Sigmoid colon (tissue), 7 donors: ENCODE measurements around the gene DUSP7. TPM values are rescaled to one million over a fixed set of nuclear protein-coding genes. Genes with fewer than 3 reads are reported as not detected.

Experiments
- DNase-seq: peaks from one replicate; pipeline ENCODE4 v3.0.0-alpha.2; 2019
- H3K27ac ChIP-seq, 4 donors: fragments of 200-600 bp; sonication (generic); one replicate each; pipeline ENCODE4 v1.5.1; 2016 to 2019; ENCODE audit warnings: mild to moderate bottlenecking in 1 of 4
- H3K27me3 ChIP-seq, 3 donors: fragments of 200-600 bp; sonication (generic); one replicate each; pipeline ENCODE4 v1.5.1; 2019; ENCODE audit warnings: mild to moderate bottlenecking in 1 of 3
- H3K36me3 ChIP-seq, 4 donors: fragments of 200-600 bp; sonication (generic); one replicate each; pipeline ENCODE4 v1.5.1; 2016 to 2019
- H3K4me1 ChIP-seq, 4 donors: fragments of 200-600 bp; sonication (generic); one replicate each; pipeline ENCODE4 v1.5.1; 2017 to 2019
- H3K4me3 ChIP-seq, 4 donors: fragments of 200-600 bp; sonication (generic); one replicate each; pipeline ENCODE4 v1.5.1; 2017 to 2019; ENCODE audit warnings: mild to moderate bottlenecking in 2 of 4, moderate library complexity in 1 of 4
- H3K9me3 ChIP-seq, 4 donors: fragments of 200-600 bp in 3 of 4; sonication (generic) in 3 of 4; one replicate each; pipeline versions ENCODE4 v1.5.1 to v1.6.1; 2013 to 2019
- EP300 ChIP-seq, 4 donors: sonication (generic); formaldehyde crosslinking; IDR thresholded peaks; one replicate each; pipeline ENCODE4 v1.6.1; 2017; ENCODE audit warnings: antibody characterized with exemption in 4 of 4
- POLR2A ChIP-seq, 2 donors: fragments of 450-650 bp; IDR thresholded peaks; one replicate each; pipeline ENCODE4 v1.6.1; 2016; ENCODE audit warnings: antibody characterized with exemption in 2 of 2, mild to moderate bottlenecking in 2 of 2, moderate library complexity in 2 of 2
- POLR2AphosphoS5 ChIP-seq, 4 donors: sonication (generic); formaldehyde crosslinking; IDR thresholded peaks; one replicate each; pipeline ENCODE4 v1.6.1; 2017; ENCODE audit warnings: antibody characterized with exemption in 4 of 4
- WGBS, 2 donors: extraction: QIAGEN DNeasy Blood & Tissue Kit; methylation state at CpG; one replicate each; pipeline ENCODE4 v1.1.7; 2013; 5-methylcytosine and 5-hydroxymethylcytosine counted together
- intact Hi-C: fragments of 100-400 bp; cut with DNase I; formaldehyde crosslinking; loops from one replicate; pipeline ENCODE4 v1.15.1; 2023
- polyA plus RNA-seq, 3 donors: library from polyadenylated mRNA; stranded (reverse); fragments of 200-250 nt; gene quantifications; one replicate each; pipeline ENCODE4 v1.2.3, GENCODE V29; 2013
- total RNA-seq, 4 donors: library from RNA; depleted of rRNA; stranded (reverse); fragments of >200 nt; gene quantifications; one replicate each; pipeline ENCODE4 v1.1.0, GENCODE V29; 2016
- TF ChIP-seq, protein P1 (sequence below), 4 experiments: fragments of 450-650 bp in 3 of 4; fragments of 200-600 bp in 1 of 4; IDR thresholded peaks; one replicate each; pipeline ENCODE4 v1.5.1; 2016 to 2019; ENCODE audit warnings: antibody characterized with exemption in 4 of 4, mild to moderate bottlenecking in 3 of 4, moderate library complexity in 2 of 4
- donor health status: healthy with polysubstance abuse.
- donor health status: Bipolar disorder and iron deficiency.
- donor health status: healthy.

DUSP7 gene, protein sequence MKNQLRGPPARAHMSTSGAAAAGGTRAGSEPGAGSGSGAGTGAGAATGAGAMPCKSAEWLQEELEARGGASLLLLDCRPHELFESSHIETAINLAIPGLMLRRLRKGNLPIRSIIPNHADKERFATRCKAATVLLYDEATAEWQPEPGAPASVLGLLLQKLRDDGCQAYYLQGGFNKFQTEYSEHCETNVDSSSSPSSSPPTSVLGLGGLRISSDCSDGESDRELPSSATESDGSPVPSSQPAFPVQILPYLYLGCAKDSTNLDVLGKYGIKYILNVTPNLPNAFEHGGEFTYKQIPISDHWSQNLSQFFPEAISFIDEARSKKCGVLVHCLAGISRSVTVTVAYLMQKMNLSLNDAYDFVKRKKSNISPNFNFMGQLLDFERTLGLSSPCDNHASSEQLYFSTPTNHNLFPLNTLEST
- total RNA-seq (1 to 10 TPM; 6.3 to 7.5 (median 7.0) TPM), polyA plus RNA-seq (1 to 10 TPM; 3.0 to 7.6 (median 4.2) TPM)

DNA sequence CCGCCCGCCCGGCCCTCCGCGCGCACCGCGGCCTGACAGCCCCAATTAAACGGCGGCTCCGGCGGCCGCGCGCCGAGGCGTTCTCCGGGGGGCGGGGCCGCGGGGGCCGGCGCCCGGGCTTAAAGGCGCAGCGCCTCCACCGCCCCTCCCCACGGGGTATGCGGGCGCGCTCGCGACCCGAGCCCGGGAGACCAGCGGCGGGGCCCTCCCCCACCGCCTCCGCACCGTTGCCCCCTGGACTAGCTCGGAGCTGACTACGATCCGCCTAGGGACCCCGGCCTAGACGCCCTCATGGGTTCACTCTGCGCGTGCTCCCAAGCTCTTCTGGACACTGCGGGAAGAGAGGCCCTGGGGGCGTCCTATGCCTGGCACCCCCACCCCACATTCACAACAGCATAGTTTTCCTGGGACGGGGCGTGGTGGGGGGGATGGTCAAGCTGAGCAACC, at the start of gene DUSP7:
DUSP7 (minus strand) TSS at position 51 of the 447 bp plus-strand sequence. CDS start 205 bp downstream, outside the sequence.
- 1% methylated on average over 51 of the region's 51 CpGs for WGBS, 2 donors
- intact Hi-C loops, result loop anchor here (2.0 to 5.0 kb wide), 3 partner anchors 56 to 141 kb away; partner anchors contain the start of genes ALAS1 and PARP3

DNA sequence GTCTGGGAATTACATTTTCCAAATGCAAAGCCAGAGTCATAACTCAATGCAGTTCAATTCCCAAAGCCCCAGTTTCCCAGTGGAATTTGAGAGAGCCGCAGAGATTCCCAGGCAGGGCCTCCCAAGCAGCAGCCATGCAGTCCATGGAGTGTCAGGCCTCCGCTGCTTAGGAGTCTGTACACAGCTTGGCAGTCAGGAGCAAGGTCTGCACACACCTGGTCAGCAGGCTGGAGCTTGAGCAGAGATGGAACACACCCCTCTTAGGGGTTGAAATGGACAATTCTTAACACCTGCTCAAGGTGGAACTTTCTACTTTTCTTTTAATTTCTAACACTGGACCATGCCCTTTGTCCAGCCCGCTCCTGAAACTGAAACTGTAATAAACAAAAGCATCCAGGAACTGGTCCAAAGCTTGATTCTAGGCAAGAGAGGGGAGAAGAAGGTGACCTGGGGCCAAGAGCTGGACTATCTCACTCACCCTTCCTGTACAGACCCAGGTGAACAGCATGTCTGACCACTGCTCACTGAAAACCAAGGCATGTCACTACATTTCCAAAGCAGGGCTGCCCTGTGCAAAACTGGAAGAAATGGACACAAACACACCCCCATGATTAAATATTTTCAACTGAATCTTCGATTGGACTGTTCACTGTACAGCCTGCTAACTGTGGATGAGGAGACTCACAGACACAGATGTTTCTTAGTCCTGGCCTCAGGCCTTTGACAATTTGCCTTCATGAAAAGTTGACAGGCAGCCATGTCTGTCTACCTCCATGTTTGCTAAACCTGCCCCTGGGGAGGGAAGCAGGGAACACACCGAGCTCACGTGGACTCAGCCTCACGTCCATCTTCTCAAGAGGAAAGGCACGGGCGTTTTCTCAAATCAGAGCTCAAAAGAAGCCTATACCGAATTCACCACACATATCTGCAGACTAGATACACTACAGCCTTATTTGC, 48.6 kb upstream of the DUSP7 start:
- DNase-seq, result peak; percentile 27
- TF ChIP-seq POLR2AphosphoS5 (IDR thresholded peaks at IDR 0.05), result no peak
- TF ChIP-seq, protein P1, sequence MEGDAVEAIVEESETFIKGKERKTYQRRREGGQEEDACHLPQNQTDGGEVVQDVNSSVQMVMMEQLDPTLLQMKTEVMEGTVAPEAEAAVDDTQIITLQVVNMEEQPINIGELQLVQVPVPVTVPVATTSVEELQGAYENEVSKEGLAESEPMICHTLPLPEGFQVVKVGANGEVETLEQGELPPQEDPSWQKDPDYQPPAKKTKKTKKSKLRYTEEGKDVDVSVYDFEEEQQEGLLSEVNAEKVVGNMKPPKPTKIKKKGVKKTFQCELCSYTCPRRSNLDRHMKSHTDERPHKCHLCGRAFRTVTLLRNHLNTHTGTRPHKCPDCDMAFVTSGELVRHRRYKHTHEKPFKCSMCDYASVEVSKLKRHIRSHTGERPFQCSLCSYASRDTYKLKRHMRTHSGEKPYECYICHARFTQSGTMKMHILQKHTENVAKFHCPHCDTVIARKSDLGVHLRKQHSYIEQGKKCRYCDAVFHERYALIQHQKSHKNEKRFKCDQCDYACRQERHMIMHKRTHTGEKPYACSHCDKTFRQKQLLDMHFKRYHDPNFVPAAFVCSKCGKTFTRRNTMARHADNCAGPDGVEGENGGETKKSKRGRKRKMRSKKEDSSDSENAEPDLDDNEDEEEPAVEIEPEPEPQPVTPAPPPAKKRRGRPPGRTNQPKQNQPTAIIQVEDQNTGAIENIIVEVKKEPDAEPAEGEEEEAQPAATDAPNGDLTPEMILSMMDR (IDR thresholded peaks at IDR 0.05), result no peak
- TF ChIP-seq EP300 (IDR thresholded peaks at IDR 0.05), result no peak
- no peak for TF ChIP-seq POLR2A (IDR thresholded peaks at IDR 0.05)
- Histone ChIP-seq H3K27ac (no peak overlapping the region), H3K4me3 (no peak overlapping the region), H3K36me3 (no peaks in the 10 kb centered on the region), H3K9me3 (peaks cover 0 to 7% (median 0%) of the 10 kb centered on the region in 4 donors), H3K4me1 (peaks cover 0 to 5% (median 4%) of the 10 kb centered on the region in 4 donors), H3K27me3 (no peaks in the 10 kb centered on the region)
- intact Hi-C loops, result no loop called here
- WGBS, 2 donors, result 92 to 94% methylated on average over 10 of the region's 10 CpGs

More for the DNA sequence above, at the start of gene DUSP7:
- H3K27ac ChIP-seq, result peak within 1 kb of the TSS; percentile 88 to 94 (median 91)
- H3K4me1 ChIP-seq, result peaks cover 0 to 51% (median 47%) of the 10 kb centered on the region in 4 donors
- DNase-seq, result peak; percentile 80
- no peaks in the 10 kb centered on the region for H3K27me3 ChIP-seq
- TF ChIP-seq EP300 (IDR thresholded peaks at IDR 0.05) (no peak), POLR2AphosphoS5 (IDR thresholded peaks at IDR 0.05) (no peak), POLR2A (IDR thresholded peaks at IDR 0.05) (no peak)
- TF ChIP-seq, protein P1 (IDR thresholded peaks at IDR 0.05), result no peak
- peaks cover 0 to 14% (median 4%) of the 10 kb centered on the region in 4 donors for H3K36me3 ChIP-seq
- H3K9me3 ChIP-seq, result no peaks in the 10 kb centered on the region
- peak within 1 kb of the TSS; percentile 51 to 83 (median 71) for H3K4me3 ChIP-seq

DNA sequence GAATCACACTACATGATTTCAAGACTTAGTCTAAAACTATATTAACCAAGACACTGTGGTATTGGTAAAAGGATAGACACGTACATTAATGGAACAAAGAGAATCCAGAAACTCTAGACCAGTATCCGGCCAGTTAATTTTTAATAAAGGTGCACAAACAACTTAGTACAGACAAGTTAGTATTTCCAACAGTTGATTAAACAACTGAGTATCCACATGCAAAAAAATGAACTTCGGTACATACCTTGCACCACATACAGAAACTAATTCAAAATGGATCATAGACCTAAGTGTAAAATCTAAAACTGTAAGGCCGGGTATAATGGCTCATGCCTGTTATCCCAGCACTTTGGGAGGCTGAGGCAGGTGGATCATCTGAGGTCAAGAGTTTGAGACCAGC, 46.6 kb upstream of the DUSP7 start:
- WGBS, 2 donors, result 97 to 98% methylated on average over 4 of the region's 4 CpGs

DNA sequence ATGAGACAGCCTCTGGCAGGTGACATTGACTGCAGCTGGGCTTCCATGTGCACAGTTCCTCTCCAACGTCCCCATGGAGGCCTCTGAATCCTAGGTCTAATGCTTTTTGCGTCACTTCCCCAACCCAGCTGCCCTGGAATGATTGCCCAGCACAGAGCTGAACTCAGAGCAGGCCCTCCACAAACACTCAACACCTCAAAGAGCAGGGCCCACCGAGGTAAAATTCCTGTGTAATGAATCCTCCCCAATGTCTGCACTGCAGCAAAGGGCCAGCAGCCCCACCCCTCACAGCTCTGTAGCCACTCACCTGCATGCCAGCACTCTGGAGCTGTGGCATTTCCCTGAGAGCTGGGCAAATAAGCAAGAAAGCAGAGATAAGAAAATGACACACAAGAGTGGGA, 42.6 kb upstream of the DUSP7 start:
- WGBS, 2 donors, result 68 to 78% methylated on average over 3 of the region's 3 CpGs
- intact Hi-C loops, result no loop called here
- Histone ChIP-seq H3K27me3 (no peaks in the 10 kb centered on the region), H3K36me3 (no peaks in the 10 kb centered on the region), H3K9me3 (peaks cover 0 to 7% (median 0%) of the 10 kb centered on the region in 4 donors), H3K4me3 (no peak overlapping the region), H3K27ac (no peak overlapping the region), H3K4me1 (no peaks in the 10 kb centered on the region)
- DNase-seq, result peak; percentile 41
- TF ChIP-seq EP300 (IDR thresholded peaks at IDR 0.05) (no peak), POLR2A (IDR thresholded peaks at IDR 0.05) (no peak)

More for the DNA sequence above, 46.6 kb upstream of the DUSP7 start:
- DNase-seq, result no peak
- TF ChIP-seq POLR2A (IDR thresholded peaks at IDR 0.05) (no peak), POLR2AphosphoS5 (IDR thresholded peaks at IDR 0.05) (no peak), EP300 (IDR thresholded peaks at IDR 0.05) (no peak)
- TF ChIP-seq, protein P1 (IDR thresholded peaks at IDR 0.05), result no peak
- H3K27me3 ChIP-seq, result no peaks in the 10 kb centered on the region
- no peak overlapping the region for H3K4me3 ChIP-seq
- no peak overlapping the region for H3K27ac ChIP-seq
- intact Hi-C loops, result no loop called here
- peaks cover 0 to 7% (median 0%) of the 10 kb centered on the region in 4 donors for H3K9me3 ChIP-seq
- H3K4me1 ChIP-seq, result no peaks in the 10 kb centered on the region
- H3K36me3 ChIP-seq, result no peaks in the 10 kb centered on the region
